Upper lobe of right lung (tissue), 1 donor: ENCODE results near the gene FRG2. TPM values are rescaled to one million over a fixed set of nuclear protein-coding genes. Genes with fewer than 3 reads are reported as not detected.
"Not testable (repeated sequence)": the region's sequence is repeated elsewhere in the genome, so short reads cannot be mapped to it uniquely, and the experiment has no call there.

Experiments
- ATAC-seq: fragments of 200-7000 bp; cut with Tn5 transposase; one replicate; pipeline ENCODE4 v1.9.1; 2020; ENCODE audit warnings: mild to moderate bottlenecking, moderate library complexity
- DNase-seq: peaks from one replicate; pipeline ENCODE4 v3.0.0-alpha.2; 2020
- H3K27ac ChIP-seq: fragments of 200-600 bp; one replicate; pipeline ENCODE4 v1.8.0; 2022
- H3K27me3 ChIP-seq: fragments of 200-600 bp; one replicate; pipeline ENCODE4 v1.8.0; 2022; ENCODE audit warnings: mild to moderate bottlenecking
- H3K36me3 ChIP-seq: fragments of 200-600 bp; one replicate; pipeline ENCODE4 v1.8.0; 2022
- H3K4me1 ChIP-seq: fragments of 200-600 bp; one replicate; pipeline ENCODE4 v1.8.0; 2022
- H3K4me3 ChIP-seq: fragments of 200-600 bp; one replicate; pipeline ENCODE4 v1.8.0; 2022; ENCODE audit warnings: mild to moderate bottlenecking
- H3K9me3 ChIP-seq: fragments of 200-600 bp; one replicate; pipeline ENCODE4 v1.8.0; 2022
- CTCF ChIP-seq: fragments of 200-600 bp; IDR thresholded peaks from one replicate; pipeline ENCODE4 v1.8.0; 2022; ENCODE audit warnings: antibody characterized with exemption
- intact Hi-C: fragments of 100-400 bp; cut with DNase I; formaldehyde crosslinking; loops from one replicate; pipeline ENCODE4 v1.11.0; 2022
- total RNA-seq: library from RNA; stranded (reverse); fragmentation: NEBNext Ultra II Directional; extraction: Animal tissue kit (Norgen Biotek cat#: 25700); gene quantifications from one replicate; pipeline ENCODE4 v1.2.1, GENCODE V29; 2021
- donor health status: DM: no; HTN: yes; CAD: no; lungs with severe emphysema.

Gene FRG2
- total RNA-seq, 1 donor from 2014 or later, result not detected

- no peaks in the 10 kb centered on the region for H3K9me3 ChIP-seq
- no peaks in the 10 kb centered on the region for H3K27me3 ChIP-seq
- H3K4me3 ChIP-seq, result no peak overlapping the region
- H3K4me1 ChIP-seq, result no peaks in the 10 kb centered on the region
- H3K36me3 ChIP-seq, result no peaks in the 10 kb centered on the region
- no peak for DNase-seq
- no peak for TF ChIP-seq CTCF
- no peak for ATAC-seq
- intact Hi-C loops, result no loop called here
- H3K27ac ChIP-seq, result no peak overlapping the region
Observed at GRCh38 chr4:189981970-189982369, 45.1 kb downstream of the FRG2 start.

GRCh38 chr4:189980292-189980691, 46.8 kb downstream of the FRG2 start:
- intact Hi-C loops, H3K9me3 ChIP-seq, H3K36me3 ChIP-seq, DNase-seq, H3K27me3 ChIP-seq, H3K27ac ChIP-seq, H3K4me3 ChIP-seq, ATAC-seq, H3K4me1 ChIP-seq: not testable (repeated sequence)

GRCh38 chr4:189979196-189980047, 47.6 kb downstream of the FRG2 start:
- TF ChIP-seq CTCF, result no peak
- Histone ChIP-seq H3K4me3 (no peak overlapping the region), H3K27me3 (no peaks in the 10 kb centered on the region), H3K4me1 (no peaks in the 10 kb centered on the region), H3K36me3 (no peaks in the 10 kb centered on the region), H3K27ac (no peak overlapping the region), H3K9me3 (no peaks in the 10 kb centered on the region)
- ATAC-seq (no peak), DNase-seq (no peak)
- intact Hi-C loops, result no loop called here

Other genes with a start within 250 kb of the FRG2 start
- 38.2 TPM for gene FRG1, start 86.4 kb downstream of the FRG2 start, total RNA-seq
- gene DBET, start 37.2 kb upstream of the FRG2 start, total RNA-seq, result not detected
- gene DUX4, start 146.5 kb upstream of the FRG2 start, total RNA-seq, result not detected